T-cell (primary cell): ENCODE data around the gene C1QL1. TPM values are rescaled to one million over a fixed set of nuclear protein-coding genes. Genes with fewer than 3 reads are reported as not detected.

Experiments used
- ATAC-seq, 4 experiments: fragments of 200-7000 bp in 3 of 4; fragments of 150-1000 bp in 1 of 4; cut with Tn5 transposase; replicated peaks in 1 of 4; 1 replicate in 3 of 4; 2 replicates in 1 of 4; pipeline ENCODE4 v1.10.0; 2021; ENCODE audit warnings: moderate library complexity in 3 of 4, mild to moderate bottlenecking in 2 of 4, moderate number of reproducible peaks in 1 of 4
- CTCF ChIA-PET, 2 donors: fragments of 300-600 bp; sonication (Branson Sonifier 250); formaldehyde crosslinking; loops; one replicate each; lab custom pipeline; 2022; ENCODE audit warnings: antibody characterized with exemption in 2 of 2; lab: Charles Lee
- POLR2A ChIA-PET, 2 donors: fragments of 300-600 bp; sonication (Branson Sonifier 250); formaldehyde crosslinking; loops; one replicate each; lab custom pipeline; 2022; ENCODE audit warnings: antibody characterized with exemption in 2 of 2; lab: Charles Lee
- DNase-seq, 35 experiments: peaks; one replicate each; pipeline versions ENCODE4 v3.0.0 to v3.0.0-alpha.2; 2013 to 2023
- H3K27ac ChIP-seq: one replicate; pipeline ENCODE4 v1.5.1; 2013; ENCODE audit warnings: low read length
- H3K27me3 ChIP-seq, 2 experiments: replicated peaks in 1 of 2; 1 replicate in 1 of 2; 2 replicates in 1 of 2; pipeline versions ENCODE4 v1.6.1 to v1.7.0; 2013; ENCODE audit warnings: low read length in 1 of 2, mixed read lengths in 1 of 2; ENCODE audit not compliant: control insufficient read depth in 2 of 2, insufficient read depth in 2 of 2; ENCODE audit errors: extremely low read depth in 1 of 2
- H3K36me3 ChIP-seq, 2 donors: 1 replicate in 1 of 2; 2 replicates in 1 of 2; pipeline versions ENCODE4 v1.6.1 to v1.7.0; 2013; ENCODE audit warnings: low read length in 1 of 2; ENCODE audit not compliant: control insufficient read depth in 2 of 2, insufficient read depth in 1 of 2; ENCODE audit errors: extremely low read depth in 1 of 2
- H3K4me1 ChIP-seq, 2 experiments: 1 replicate in 1 of 2; 2 replicates in 1 of 2; pipeline versions ENCODE4 v1.6.1 to v1.7.0; 2013; ENCODE audit warnings: low read length in 2 of 2, mixed read lengths in 1 of 2; ENCODE audit not compliant: insufficient read depth in 2 of 2, control insufficient read depth in 1 of 2; ENCODE audit errors: extremely low read depth in 1 of 2
- H3K4me3 ChIP-seq, 2 donors: 1 replicate in 1 of 2; 2 replicates in 1 of 2; pipeline versions ENCODE4 v1.5.1 to v1.7.0; 2013; ENCODE audit warnings: mild to moderate bottlenecking in 2 of 2, low read length in 1 of 2, moderate library complexity in 1 of 2; ENCODE audit not compliant: control insufficient read depth in 1 of 2; ENCODE audit errors: extremely low read depth in 1 of 2
- H3K9me3 ChIP-seq: 2 replicates; pipeline ENCODE4 v1.7.0; 2013
- H3K27ac Mint-ChIP-seq, 2 donors: one replicate each; pipeline ENCODE4 v1.8.0; 2020 to 2021; ENCODE audit warnings: mild to moderate bottlenecking in 2 of 2, mixed read lengths in 2 of 2
- H3K27me3 Mint-ChIP-seq, 2 donors: one replicate each; pipeline ENCODE4 v1.8.0; 2021 to 2022; ENCODE audit warnings: mixed read lengths in 2 of 2
- H3K36me3 Mint-ChIP-seq: one replicate; pipeline ENCODE4 v1.8.0; 2021; ENCODE audit warnings: mixed read lengths
- H3K4me1 Mint-ChIP-seq, 3 donors: one replicate each; pipeline ENCODE4 v1.8.0; 2020 to 2022; ENCODE audit warnings: mixed read lengths in 3 of 3, mild to moderate bottlenecking in 1 of 3
- H3K4me3 Mint-ChIP-seq, 3 donors: one replicate each; pipeline ENCODE4 v1.8.0; 2020 to 2022; ENCODE audit warnings: mild to moderate bottlenecking in 3 of 3, mixed read lengths in 3 of 3, moderate library complexity in 3 of 3
- H3K9me3 Mint-ChIP-seq, 3 donors: one replicate each; pipeline ENCODE4 v1.8.0; 2020 to 2022; ENCODE audit warnings: mixed read lengths in 3 of 3
- WGBS: methylation state at CpG from one replicate; pipeline ENCODE4 v1.1.5; 2013; ENCODE audit warnings: missing lambda C conversion rate; ENCODE audit not compliant: insufficient coverage; 5-methylcytosine and 5-hydroxymethylcytosine counted together
- total RNA-seq, 35 experiments: library from RNA in 6 of 35; stranded (reverse) in 6 of 35; fragments of 120-200 nt in 1 of 35; gene quantifications; one replicate each; pipeline versions ENCODE4 v1.2.1 to v1.2.4 and lab custom pipeline; 2013 to 2026

C1QL1 gene
- total RNA-seq, 5 donors from 2014 or later (not counting 1 experiment from before 2014, with no cell fraction given) = not detected

GRCh38 chr17:45009676-45010467, 41.8 kb upstream of the C1QL1 start:
- 68% methylated on average over 6 of the region's 13 CpGs for WGBS
- DNase-seq = no peak
- H3K4me3 ChIP-seq = no peak overlapping the region
- peaks cover 0 to 32% of the 10 kb centered on the region in 2 experiments for H3K27me3 ChIP-seq
- H3K9me3 ChIP-seq = no peaks in the 10 kb centered on the region
- H3K36me3 ChIP-seq = no peaks in the 10 kb centered on the region
- POLR2A ChIA-PET = interaction anchor here (0.6 to 0.7 kb wide), 2 partner anchors 93 to 393 kb away, joined by 3 to 5 read pairs; no protein-coding TSS in a partner anchor
- no peak overlapping the region for H3K27ac Mint-ChIP-seq
- H3K27ac ChIP-seq = no peak overlapping the region
- no peaks in the 10 kb centered on the region for H3K9me3 Mint-ChIP-seq
- ATAC-seq = no peak
- H3K36me3 Mint-ChIP-seq = no peaks in the 10 kb centered on the region
- CTCF ChIA-PET = no interaction called here
- H3K27me3 Mint-ChIP-seq = peaks cover 0 to 25% of the 10 kb centered on the region in 2 donors
- no peaks in the 10 kb centered on the region for H3K4me1 ChIP-seq
- no peak overlapping the region for H3K4me3 Mint-ChIP-seq
- no peaks in the 10 kb centered on the region for H3K4me1 Mint-ChIP-seq

- WGBS = 67% methylated on average over 7 of the region's 10 CpGs
- POLR2A ChIA-PET = no interaction called here
- no peak overlapping the region for H3K27ac Mint-ChIP-seq
Measured at GRCh38 chr17:45008216-45008615, 40.1 kb upstream of the C1QL1 start.

GRCh38 chr17:45006927-45007461, 38.9 kb upstream of the C1QL1 start:
- H3K27ac Mint-ChIP-seq = no peak overlapping the region
- ChIA-PET CTCF (interaction anchor here in 1 of 2 donors (0.7 kb wide), 1 partner anchor 93 kb away, joined by 3 read pairs; no protein-coding TSS in a partner anchor), POLR2A (no interaction called here)
- 84% methylated on average over 2 of the region's 10 CpGs for WGBS
- H3K27me3 Mint-ChIP-seq = peaks cover 0 to 25% of the 10 kb centered on the region in 2 donors
- H3K9me3 Mint-ChIP-seq = no peaks in the 10 kb centered on the region
- H3K27ac ChIP-seq = no peak overlapping the region
- DNase-seq (no peak), ATAC-seq (no peak)
- no peaks in the 10 kb centered on the region for H3K36me3 Mint-ChIP-seq
- no peaks in the 10 kb centered on the region for H3K36me3 ChIP-seq
- no peaks in the 10 kb centered on the region for H3K9me3 ChIP-seq
- no peak overlapping the region for H3K4me3 ChIP-seq
- H3K4me3 Mint-ChIP-seq = no peak overlapping the region
- H3K4me1 ChIP-seq = no peaks in the 10 kb centered on the region
- H3K27me3 ChIP-seq = peaks cover 2 to 28% of the 10 kb centered on the region in 2 experiments
- H3K4me1 Mint-ChIP-seq = no peaks in the 10 kb centered on the region

More at GRCh38 chr17:45008216-45008615, 40.1 kb upstream of the C1QL1 start:
- no peak overlapping the region for H3K4me3 ChIP-seq
- Mint-ChIP-seq H3K36me3 (no peaks in the 10 kb centered on the region), H3K9me3 (no peaks in the 10 kb centered on the region), H3K4me1 (no peaks in the 10 kb centered on the region), H3K4me3 (no peak overlapping the region), H3K27me3 (peaks cover 0 to 25% of the 10 kb centered on the region in 2 donors)
- no peak overlapping the region for H3K27ac ChIP-seq
- H3K9me3 ChIP-seq = no peaks in the 10 kb centered on the region
- H3K27me3 ChIP-seq = peaks cover 2 to 32% of the 10 kb centered on the region in 2 experiments
- ATAC-seq (no peak), DNase-seq (no peak)
- no peaks in the 10 kb centered on the region for H3K36me3 ChIP-seq
- no peaks in the 10 kb centered on the region for H3K4me1 ChIP-seq
- CTCF ChIA-PET = no interaction called here

- H3K36me3 ChIP-seq = peaks cover 0 to 3% of the 10 kb centered on the region in 2 donors
- Mint-ChIP-seq H3K4me1 (no peaks in the 10 kb centered on the region), H3K9me3 (no peaks in the 10 kb centered on the region), H3K36me3 (no peaks in the 10 kb centered on the region), H3K4me3 (no peak overlapping the region), H3K27ac (no peak overlapping the region), H3K27me3 (peaks cover 0 to 24% of the 10 kb centered on the region in 2 donors)
- WGBS = no CpG with 5 or more reads among the region's 2 CpGs
- no peaks in the 10 kb centered on the region for H3K4me1 ChIP-seq
- peaks cover 2 to 36% of the 10 kb centered on the region in 2 experiments for H3K27me3 ChIP-seq
- CTCF ChIA-PET = interaction anchor here in 1 of 2 donors (0.6 kb wide), 1 partner anchor 22 kb away, joined by 3 read pairs; no protein-coding TSS in a partner anchor
- ATAC-seq = no peak
- no peak for DNase-seq
- H3K27ac ChIP-seq = no peak overlapping the region
- no peaks in the 10 kb centered on the region for H3K9me3 ChIP-seq
- POLR2A ChIA-PET = no interaction called here
- no peak overlapping the region for H3K4me3 ChIP-seq
Measured at GRCh38 chr17:45005700-45006099, 37.6 kb upstream of the C1QL1 start.

- no peaks in the 10 kb centered on the region for H3K9me3 ChIP-seq
- POLR2A ChIA-PET = no interaction called here
- DNase-seq = no peak
- H3K27ac ChIP-seq = no peak overlapping the region
- no peak overlapping the region for H3K27ac Mint-ChIP-seq
- H3K4me3 ChIP-seq = no peak overlapping the region
- no peaks in the 10 kb centered on the region for H3K4me1 ChIP-seq
- peaks cover 0 to 19% of the 10 kb centered on the region in 2 donors for H3K27me3 Mint-ChIP-seq
- H3K27me3 ChIP-seq = peaks cover 2 to 31% of the 10 kb centered on the region in 2 experiments
- no peaks in the 10 kb centered on the region for H3K36me3 Mint-ChIP-seq
- 100% methylated on average over 1 of the region's 3 CpGs for WGBS
- peaks cover 0 to 3% of the 10 kb centered on the region in 2 donors for H3K36me3 ChIP-seq
- no peak overlapping the region for H3K4me3 Mint-ChIP-seq
- ATAC-seq = no peak
- no peaks in the 10 kb centered on the region for H3K4me1 Mint-ChIP-seq
- peaks cover 0 to 5% (median 3%) of the 10 kb centered on the region in 3 donors for H3K9me3 Mint-ChIP-seq
- CTCF ChIA-PET = no interaction called here
Measured at GRCh38 chr17:45004388-45004787, 36.3 kb upstream of the C1QL1 start.

- ChIA-PET CTCF (no interaction called here), POLR2A (interaction anchor here in 1 of 2 donors (0.6 kb wide), 1 partner anchor 15 kb away, joined by 3 read pairs; no protein-coding TSS in a partner anchor)
- ATAC-seq = no peak
- H3K9me3 ChIP-seq = no peaks in the 10 kb centered on the region
- H3K36me3 ChIP-seq = peaks cover 0 to 3% of the 10 kb centered on the region in 2 donors
- 48% methylated on average over 3 of the region's 8 CpGs for WGBS
- Mint-ChIP-seq H3K4me3 (no peak overlapping the region), H3K27ac (no peak overlapping the region), H3K4me1 (no peaks in the 10 kb centered on the region), H3K9me3 (peaks cover 0 to 10% (median 7%) of the 10 kb centered on the region in 3 donors), H3K27me3 (peaks cover 0 to 20% of the 10 kb centered on the region in 2 donors), H3K36me3 (no peaks in the 10 kb centered on the region)
- no peak overlapping the region for H3K27ac ChIP-seq
- peaks cover 2 to 28% of the 10 kb centered on the region in 2 experiments for H3K27me3 ChIP-seq
- no peaks in the 10 kb centered on the region for H3K4me1 ChIP-seq
- H3K4me3 ChIP-seq = no peak overlapping the region
- DNase-seq = no peak
Measured at GRCh38 chr17:45003877-45004276, 35.8 kb upstream of the C1QL1 start.
